HG03342 (cell line): ENCODE results near the gene FAM177B.

Source experiments
- ATAC-seq: cut with Tn5 transposase; IDR thresholded peaks from one replicate; pipeline ENCODE4 v1.9.1; 2021; ENCODE audit warnings: mild to moderate bottlenecking, moderate library complexity; ENCODE audit not compliant: unreplicated experiment

FAM177B gene

GRCh38 chr1:222784916-222785315 is 47.9 kb downstream of the FAM177B start:
- no peak for ATAC-seq

DNA sequence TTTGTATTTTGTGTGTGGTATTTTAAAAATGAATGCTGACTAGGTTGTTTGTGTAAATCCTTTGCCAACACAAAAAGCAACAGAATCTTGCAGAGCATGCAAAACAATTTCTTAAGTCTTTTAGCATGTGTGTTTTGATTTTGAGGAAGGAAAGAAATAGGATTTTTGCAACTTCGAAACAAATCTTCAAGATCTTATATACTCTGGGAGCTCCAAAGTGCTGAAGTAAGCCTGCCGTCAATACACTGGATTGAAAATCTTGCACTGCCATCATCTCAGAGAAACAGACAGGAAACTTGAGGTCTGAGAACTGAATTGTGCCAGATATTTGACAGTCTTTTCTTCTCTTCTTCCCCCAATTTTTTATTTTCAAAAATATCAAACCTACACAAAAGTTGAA is 48.5 kb downstream of the FAM177B start:
- ATAC-seq = no peak

DNA sequence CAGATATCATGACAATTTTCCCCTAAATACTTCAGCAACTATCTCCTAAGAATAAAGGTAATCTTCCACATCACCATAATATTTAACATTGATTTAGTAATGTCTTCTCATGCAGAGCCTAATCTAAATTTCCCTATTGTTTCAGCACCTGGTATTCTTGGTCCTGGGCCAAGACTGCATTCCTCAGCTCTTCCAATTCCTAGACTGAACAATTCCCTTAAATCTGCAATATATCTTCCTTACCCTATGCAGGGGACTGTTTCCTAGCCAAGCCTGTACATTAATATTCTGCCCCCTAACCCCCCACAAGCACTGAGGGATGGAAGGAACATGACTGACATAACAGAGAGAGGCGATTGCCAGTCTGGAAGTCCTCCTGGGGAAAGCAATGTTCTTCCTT is 49.1 kb downstream of the FAM177B start:
- no peak for ATAC-seq

- no peak for ATAC-seq
Observed at GRCh38 chr1:222787729-222788128, 50.7 kb downstream of the FAM177B start.

GRCh38 chr1:222788402-222789156 is 51.6 kb downstream of the FAM177B start:
- peak; percentile 76 for ATAC-seq

GRCh38 chr1:222790115-222790514 is 53.1 kb downstream of the FAM177B start:
- ATAC-seq = no peak

- ATAC-seq = no peak
Observed at GRCh38 chr1:222790520-222790919, 53.5 kb downstream of the FAM177B start.

- no peak for ATAC-seq
Observed at GRCh38 chr1:222791006-222791710, 54.2 kb downstream of the FAM177B start.

DNA sequence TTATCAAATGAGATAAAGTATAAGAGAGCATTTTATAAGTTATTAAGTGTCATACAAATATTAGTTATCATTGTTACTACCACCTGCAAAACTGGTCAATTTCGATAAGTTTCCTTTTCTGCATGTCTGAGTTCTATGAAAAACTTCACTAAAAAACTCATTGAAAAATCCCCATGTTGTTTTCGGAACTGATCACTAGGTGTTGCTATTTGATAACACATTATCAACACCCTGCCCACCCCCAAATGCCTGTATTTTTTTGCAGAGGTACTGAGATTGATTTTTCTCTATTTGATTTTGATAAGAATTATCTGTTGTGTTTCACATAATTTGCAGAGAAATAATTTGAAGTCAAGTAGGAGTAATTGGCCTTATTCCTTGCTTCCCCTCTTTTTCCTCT is 55.7 kb downstream of the FAM177B start:
- ATAC-seq = no peak

GRCh38 chr1:222794656-222795474 is 57.9 kb downstream of the FAM177B start:
- no peak for ATAC-seq

DNA sequence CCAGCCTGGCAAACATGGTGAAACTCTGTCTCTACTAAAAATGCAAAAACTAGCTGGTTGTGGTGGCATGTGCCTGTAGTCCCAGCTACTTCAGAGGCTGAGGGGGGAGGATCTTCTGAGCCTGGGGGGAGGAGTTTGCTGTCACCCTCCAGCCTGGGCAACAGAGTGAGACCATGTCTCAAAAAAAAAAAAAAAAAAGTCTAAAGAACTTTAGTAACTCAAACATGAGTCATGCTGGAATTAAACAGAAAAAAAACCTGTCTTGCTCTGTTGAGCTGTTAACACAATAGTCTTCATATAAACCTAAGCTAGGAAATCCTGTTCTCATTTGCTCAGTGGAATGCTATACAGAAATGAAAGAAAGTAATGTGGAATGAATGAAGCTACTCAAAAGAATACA is 61.1 kb downstream of the FAM177B start:
- ATAC-seq = no peak

GRCh38 chr1:222798975-222799374 is 62.0 kb downstream of the FAM177B start:
- ATAC-seq = no peak
